Measurements from ENCODE around the gene PIK3C3. TPM values are rescaled to one million over a fixed set of nuclear protein-coding genes. Genes with fewer than 3 reads are reported as not detected.

PIK3C3 gene
- total RNA-seq, 4 donors from 2014 or later: 35.5 to 54.7 (median 39.6) TPM

DNA sequence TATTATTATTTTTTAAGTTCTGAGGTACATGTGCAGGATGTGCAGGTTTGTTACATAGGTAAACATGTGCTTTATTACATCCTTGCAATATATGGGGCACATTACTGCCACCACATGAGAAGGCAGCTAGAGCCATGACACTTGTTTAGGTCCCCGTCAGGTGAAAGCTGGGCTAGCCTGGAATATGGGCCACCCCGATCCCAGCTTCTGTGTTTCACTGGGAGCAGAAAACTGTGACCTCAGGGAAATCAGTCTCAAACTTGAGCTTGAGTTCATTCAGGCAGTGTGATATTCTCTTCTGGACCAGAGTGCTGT lies 176.9 kb downstream of the PIK3C3 start:
- H3K4me3 ChIP-seq (ENCODE audit: low read depth, poor library complexity, severe bottlenecking): no peak overlapping the region
- no peak for DNase-seq (ENCODE audit: low spot score in 2 of 2)
- TF ChIP-seq, protein P1, sequence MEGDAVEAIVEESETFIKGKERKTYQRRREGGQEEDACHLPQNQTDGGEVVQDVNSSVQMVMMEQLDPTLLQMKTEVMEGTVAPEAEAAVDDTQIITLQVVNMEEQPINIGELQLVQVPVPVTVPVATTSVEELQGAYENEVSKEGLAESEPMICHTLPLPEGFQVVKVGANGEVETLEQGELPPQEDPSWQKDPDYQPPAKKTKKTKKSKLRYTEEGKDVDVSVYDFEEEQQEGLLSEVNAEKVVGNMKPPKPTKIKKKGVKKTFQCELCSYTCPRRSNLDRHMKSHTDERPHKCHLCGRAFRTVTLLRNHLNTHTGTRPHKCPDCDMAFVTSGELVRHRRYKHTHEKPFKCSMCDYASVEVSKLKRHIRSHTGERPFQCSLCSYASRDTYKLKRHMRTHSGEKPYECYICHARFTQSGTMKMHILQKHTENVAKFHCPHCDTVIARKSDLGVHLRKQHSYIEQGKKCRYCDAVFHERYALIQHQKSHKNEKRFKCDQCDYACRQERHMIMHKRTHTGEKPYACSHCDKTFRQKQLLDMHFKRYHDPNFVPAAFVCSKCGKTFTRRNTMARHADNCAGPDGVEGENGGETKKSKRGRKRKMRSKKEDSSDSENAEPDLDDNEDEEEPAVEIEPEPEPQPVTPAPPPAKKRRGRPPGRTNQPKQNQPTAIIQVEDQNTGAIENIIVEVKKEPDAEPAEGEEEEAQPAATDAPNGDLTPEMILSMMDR (IDR thresholded peaks at IDR 0.05): no peak
- WGBS, 2 donors: 76 to 91% methylated on average over 2 of the region's 2 CpGs
- intact Hi-C loops (cut with DNase I; ENCODE audit: low total_unique reads): no loop called here
